SW 1271 (cell line): ENCODE results near the gene HIRA.

Source experiments
- DNase-seq, 2 experiments: peaks; one replicate each; lab custom pipeline; 2025; lab: John Stamatoyannopoulos, UW

Gene HIRA, protein sequence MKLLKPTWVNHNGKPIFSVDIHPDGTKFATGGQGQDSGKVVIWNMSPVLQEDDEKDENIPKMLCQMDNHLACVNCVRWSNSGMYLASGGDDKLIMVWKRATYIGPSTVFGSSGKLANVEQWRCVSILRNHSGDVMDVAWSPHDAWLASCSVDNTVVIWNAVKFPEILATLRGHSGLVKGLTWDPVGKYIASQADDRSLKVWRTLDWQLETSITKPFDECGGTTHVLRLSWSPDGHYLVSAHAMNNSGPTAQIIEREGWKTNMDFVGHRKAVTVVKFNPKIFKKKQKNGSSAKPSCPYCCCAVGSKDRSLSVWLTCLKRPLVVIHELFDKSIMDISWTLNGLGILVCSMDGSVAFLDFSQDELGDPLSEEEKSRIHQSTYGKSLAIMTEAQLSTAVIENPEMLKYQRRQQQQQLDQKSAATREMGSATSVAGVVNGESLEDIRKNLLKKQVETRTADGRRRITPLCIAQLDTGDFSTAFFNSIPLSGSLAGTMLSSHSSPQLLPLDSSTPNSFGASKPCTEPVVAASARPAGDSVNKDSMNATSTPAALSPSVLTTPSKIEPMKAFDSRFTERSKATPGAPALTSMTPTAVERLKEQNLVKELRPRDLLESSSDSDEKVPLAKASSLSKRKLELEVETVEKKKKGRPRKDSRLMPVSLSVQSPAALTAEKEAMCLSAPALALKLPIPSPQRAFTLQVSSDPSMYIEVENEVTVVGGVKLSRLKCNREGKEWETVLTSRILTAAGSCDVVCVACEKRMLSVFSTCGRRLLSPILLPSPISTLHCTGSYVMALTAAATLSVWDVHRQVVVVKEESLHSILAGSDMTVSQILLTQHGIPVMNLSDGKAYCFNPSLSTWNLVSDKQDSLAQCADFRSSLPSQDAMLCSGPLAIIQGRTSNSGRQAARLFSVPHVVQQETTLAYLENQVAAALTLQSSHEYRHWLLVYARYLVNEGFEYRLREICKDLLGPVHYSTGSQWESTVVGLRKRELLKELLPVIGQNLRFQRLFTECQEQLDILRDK

DNA sequence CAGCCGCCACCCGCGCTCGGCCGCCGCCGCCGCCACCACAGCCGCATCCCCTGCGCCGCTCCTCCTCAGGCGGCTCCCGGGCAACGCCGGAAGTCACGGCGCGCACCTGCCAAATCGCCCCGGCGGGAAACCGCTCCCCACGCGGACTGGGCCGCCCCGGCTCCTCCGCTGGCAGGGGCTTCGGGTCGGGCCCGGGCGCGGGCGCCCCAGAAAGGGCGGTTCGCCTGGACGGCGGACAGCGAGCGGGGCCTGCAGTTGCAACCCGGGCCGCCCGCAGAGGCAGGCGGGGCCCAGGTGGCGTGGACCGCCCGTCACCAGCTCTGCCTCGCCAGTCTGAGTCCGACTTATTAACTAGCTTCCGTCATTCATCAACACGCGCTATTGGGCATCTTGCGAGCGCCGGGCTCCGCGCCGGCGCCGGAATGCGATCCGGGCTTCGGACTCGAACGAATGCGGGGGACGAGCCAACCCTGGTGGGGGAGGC, at the start of gene HIRA:
Gene HIRA, minus strand, starts transcription at position 85 of the 484 bp plus-strand sequence. CDS start 257 bp downstream, outside the sequence.
- peak; percentile 8 to 45 for DNase-seq

DNA sequence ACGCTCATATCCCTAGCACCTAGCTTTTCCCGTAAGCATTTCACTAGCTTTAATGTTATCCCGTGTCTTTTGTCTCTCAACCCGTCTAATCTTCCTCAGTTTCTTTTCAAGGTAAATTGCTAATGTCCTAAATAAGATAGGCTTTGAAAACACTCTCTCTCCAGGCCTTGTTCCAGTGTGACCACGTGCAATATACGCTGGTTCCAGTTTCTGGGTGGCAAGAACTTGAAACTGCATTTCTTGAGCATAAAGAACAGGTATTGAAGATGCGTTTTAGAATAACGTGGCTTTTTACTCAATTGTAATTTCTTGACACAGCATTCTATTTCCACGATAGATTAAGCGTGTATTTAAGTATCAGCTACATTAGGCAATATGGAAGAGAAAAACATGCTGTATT, 49.3 kb upstream of the HIRA start:
- no peak for DNase-seq

DNA sequence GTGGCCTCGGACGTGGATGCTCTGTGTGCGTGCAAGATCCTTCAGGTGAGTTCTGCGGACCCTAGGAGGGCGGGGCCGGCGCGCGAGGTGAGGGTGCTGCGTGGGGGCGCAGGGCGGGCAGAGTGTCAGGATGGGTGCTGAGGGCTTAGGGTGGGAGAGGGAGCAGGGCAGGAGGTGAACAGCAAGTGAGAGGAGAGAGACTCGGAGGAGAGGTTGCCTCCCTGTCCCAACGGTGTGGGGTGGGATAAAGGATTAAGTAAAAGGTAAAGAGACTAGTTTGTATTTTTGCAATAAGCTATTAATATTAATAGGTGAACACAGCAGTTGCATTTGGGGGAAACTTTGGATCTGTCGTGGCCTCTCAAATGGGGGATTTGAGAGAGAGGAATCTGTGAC, 48.6 kb upstream of the HIRA start:
- no peak for DNase-seq

DNA sequence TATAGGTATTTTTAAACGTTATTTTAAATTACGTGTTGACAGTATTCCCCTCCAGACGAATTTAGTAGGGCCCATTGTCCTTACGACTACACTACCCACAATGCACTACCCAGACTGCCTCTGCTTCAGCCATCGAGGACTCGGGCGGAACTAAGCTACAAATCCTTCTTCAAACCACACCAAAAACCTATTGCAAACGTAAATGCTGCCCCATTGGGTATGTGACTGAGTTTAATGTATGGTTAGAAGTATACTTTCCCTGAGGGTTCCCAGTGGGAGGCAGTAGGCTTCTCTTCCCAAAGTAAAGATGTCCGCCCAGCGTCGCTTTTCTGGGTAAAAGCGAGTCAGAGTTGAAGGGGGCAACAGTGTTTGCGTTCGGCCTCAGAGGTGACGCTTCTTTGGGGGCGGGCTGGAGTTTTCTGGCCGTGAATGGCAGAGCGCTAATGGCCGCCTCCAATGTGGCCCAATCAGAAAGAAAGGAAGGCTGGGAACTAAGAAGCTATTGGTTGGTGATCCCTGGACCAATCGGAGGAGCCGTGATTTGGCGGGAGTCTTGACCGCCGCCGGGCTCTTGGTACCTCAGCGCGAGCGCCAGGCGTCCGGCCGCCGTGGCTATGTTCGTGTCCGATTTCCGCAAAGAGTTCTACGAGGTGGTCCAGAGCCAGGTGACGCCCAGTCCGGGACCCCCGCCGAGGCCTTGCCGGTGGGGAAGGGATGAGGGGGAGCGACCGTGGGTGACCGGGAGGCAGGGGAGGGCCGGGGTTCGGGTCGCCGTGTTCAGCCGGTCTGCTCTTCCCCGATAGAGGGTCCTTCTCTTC, 48.0 kb upstream of the HIRA start, which contains the start of gene CDC45:
Gene CDC45, plus strand, starts transcription at position 566 of the 818 bp plus-strand sequence. Its CDS starts 49 bp downstream, at position 615.
- peak; percentile 87 to 96 for DNase-seq

DNA sequence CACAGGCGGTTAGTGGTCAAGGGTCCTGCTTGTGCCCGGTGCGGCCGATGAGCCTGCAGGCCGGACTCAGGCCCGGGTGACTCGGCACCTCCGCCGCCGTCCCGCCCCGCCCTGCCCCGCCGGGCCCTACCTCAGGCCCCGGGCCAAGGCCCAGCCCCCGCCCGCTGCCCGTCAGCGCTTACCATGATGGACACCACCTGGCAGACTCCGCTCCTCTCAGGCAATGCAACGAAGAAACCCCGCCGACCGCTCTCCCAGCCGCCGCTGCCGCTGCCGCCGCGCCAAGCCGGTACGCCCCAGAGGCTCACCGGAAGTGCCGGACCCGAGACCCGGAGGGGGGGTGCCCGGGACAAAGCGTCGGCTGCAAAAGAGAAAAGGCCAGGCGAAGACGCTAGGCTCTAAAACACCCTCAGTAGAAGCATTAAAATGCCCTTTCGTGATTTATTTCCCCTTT, 47.4 kb upstream of the HIRA start, which contains the start of gene UFD1:
Gene UFD1, minus strand, starts transcription at position 293 of the 454 bp plus-strand sequence. Its CDS starts 108 bp downstream, at position 185.
- DNase-seq = peak in 1 of 2 experiments; percentile 82

DNA sequence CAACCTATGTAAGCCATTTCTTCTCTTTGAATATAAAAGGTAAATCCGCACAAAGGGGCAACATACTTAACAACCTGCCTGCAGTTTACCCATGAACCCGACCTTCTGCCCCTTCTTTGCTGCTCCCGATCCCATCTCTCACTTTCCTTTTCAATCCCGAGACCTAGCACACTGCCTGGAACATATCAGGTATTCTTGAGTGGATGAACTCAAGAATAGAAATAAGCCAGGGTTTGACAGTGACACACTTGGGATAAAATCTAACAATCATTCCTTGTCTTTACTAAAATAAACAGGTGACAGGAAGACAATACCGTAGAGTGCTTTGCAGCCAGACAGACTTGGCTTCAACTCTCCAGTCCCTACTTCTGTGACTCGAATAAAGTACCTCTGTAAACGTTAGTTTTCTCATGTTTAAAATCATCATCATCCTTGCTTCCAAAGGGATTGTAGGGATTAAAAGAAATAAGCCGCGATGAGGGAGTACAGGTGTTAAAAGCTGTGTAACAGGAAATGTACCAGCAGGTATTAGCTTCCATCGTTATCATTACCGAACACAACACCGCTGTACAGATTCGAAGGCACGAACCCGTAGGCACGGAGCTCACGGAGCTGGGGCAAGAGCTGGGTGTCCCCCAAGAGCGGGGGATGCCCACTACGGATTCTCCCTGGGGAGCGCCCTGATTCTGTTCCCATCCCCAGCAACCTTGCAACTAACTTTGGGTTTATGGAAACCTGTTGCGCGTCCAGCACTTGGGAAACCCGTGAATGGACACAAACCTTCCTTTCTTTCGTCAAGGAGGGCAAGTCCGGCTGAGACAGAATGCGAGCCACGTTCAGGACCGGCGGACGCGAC, 46.7 kb upstream of the HIRA start:
- no peak for DNase-seq

DNA sequence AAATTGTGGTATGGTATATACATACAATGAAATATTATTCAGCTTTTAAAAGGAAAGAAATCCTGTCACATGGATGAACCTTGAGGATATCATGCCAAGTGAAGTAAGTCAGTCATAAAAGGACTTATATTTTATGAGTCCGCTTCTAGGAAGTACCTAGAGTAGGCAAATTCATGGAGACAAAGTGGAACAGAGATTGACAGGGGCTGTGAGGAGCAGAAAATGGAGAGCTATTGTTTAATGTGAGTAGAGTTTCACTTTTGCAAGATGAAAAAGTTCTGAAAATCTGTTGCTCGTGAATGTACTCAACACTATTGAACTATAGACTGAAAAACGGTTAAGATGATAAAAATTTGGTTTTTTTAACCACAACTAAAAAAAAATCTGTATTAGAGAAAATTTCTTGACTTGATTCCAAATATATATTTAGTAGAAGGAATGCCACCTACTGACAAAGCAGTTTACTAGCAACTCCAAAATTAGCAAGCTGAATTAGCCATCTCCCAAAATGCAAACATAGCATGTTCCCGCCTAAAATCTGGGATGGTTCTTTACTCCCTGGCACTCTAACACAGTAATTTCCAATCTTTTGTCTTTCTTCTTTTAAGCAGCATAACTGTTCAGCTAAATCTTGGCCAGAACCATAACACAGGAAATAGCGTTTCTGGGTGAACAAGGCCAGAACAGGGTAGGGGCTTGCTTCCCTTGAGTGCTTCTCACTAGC, 46.0 kb upstream of the HIRA start:
- DNase-seq = no peak

DNA sequence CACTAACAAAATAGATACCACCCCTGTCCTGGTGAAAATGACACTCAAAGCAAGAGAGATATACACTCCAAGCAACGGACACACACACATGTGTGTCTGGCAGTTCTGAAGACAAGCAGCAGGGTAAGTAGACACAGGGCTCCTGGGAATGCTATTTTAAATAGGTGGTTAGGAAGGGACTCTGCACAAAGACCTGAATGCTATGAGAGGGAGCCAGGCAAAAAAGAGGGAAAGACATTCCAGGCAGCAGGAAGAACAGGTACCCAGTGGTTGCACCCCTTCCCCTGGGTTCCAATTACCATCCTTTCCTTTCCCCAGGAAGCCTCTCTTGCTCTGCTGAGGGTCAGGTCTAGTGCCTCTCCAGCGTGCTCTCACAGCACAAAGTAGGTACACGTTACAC, 44.5 kb upstream of the HIRA start:
- no peak for DNase-seq

DNA sequence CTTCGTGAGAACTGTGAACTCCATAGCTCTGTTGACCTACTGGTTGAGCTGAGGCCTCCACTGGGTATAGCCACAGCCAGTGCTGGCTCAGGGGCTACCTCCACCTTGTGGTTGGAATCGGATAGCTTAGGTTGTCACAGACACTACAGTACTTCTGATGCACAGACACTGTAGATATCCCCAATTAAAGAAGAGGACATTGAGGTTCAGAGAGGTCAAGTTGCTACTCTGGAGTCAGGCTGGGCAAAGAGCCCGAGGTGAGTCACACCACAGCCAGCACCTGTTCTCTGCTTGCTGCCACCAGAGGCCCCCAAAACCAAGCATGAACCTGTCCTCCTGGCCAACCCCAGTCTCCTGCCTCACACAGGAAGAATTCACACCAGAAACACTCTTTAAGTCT, 42.0 kb upstream of the HIRA start:
- no peak for DNase-seq

DNA sequence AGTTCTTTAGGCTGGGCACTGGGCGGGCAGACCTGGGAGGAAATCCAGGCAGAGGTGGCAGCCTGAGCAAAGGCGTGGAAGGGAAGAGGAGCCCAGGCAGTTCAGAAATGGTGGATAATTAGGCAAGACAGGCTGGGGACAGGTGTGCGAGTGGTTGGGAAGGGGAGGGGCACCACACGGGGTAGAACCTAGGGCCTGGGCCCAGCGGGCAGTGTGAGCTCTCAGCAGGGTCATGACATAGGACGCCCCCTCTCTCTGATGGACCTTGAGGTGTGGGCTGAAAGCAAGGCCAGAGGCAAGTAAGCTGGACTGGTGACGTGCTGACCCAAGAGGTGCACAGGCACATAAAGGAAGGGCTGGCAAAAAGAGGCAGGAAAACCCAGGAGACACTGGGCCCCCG, 40.7 kb upstream of the HIRA start:
- DNase-seq = no peak

DNA sequence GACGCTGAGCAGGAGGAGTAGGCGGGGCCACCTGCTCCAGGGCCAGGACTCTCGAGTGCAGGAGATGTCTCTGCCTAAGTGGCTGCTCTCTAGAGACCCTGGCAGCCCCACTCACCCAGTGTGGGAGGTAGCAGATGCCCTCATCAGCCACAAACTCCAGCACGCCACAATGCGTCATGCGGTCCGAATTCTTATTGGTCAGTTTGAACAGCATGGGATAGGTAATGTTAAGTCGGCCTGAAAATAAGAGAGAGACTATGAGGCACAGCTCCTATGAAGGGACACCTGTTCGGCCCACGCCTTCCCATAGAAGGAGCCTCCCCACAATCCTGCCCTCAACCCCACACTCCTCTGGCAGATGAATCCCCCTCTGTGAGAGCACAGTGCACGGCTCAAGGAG, 40.0 kb upstream of the HIRA start:
- no peak for DNase-seq

DNA sequence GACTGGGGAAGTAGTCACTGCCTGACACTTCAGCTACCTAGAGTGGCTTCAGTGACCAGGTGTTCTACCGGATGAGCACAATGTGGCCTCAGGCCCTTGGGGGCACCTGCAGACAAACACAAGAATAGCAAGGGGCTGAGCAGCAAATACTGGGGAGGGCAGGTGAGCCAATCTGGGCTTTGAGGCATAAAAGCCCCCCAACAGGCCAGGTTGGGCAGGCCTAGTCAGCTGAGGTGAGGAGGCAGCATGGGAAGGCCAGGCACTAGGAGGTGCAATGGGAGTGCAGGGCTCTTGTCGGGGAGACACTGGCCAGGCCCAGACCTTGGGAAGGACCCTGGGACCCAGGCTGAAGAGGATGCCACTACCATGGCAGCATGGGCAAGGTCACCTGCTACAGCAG, 38.5 kb upstream of the HIRA start:
- DNase-seq = no peak

DNA sequence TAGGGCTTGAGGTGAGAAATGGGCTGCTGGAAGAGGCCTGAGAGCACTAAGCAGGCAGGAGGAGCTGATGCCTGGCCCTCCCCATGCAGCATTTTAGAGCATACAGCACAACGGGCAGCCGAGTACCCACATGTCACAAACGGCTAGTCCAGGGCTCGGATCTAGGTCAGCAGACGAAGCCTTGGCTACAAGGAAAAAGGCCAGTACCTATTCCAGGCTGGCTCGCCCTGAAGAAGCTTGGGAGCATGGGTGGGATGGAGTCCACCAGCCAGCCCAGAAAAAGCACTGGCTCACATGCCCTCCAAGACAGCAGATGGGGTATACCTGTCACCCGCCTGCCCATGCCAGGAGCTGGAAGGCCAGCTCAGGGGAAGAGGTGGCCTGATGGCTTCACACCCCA, 37.9 kb upstream of the HIRA start:
- DNase-seq = no peak

DNA sequence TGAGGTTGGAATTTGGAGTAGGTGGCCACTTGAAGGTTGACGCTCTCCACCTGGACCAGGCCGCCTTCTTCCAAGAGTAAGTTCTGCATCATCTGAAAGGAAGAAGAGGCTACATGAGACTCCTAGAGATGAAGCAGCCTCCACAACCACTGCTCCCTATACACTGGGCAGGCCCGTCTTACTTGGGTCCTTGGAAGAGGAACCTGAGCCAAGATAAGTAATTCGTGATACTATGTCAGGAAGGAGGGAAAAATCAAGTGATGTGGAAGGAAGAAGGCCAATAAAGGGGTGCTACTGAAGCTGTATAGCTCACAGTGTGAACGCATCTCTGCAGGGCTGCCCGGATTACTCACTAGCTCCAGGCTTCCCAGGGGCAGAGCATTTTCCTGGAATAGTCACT, 36.4 kb upstream of the HIRA start:
- DNase-seq = no peak

DNA sequence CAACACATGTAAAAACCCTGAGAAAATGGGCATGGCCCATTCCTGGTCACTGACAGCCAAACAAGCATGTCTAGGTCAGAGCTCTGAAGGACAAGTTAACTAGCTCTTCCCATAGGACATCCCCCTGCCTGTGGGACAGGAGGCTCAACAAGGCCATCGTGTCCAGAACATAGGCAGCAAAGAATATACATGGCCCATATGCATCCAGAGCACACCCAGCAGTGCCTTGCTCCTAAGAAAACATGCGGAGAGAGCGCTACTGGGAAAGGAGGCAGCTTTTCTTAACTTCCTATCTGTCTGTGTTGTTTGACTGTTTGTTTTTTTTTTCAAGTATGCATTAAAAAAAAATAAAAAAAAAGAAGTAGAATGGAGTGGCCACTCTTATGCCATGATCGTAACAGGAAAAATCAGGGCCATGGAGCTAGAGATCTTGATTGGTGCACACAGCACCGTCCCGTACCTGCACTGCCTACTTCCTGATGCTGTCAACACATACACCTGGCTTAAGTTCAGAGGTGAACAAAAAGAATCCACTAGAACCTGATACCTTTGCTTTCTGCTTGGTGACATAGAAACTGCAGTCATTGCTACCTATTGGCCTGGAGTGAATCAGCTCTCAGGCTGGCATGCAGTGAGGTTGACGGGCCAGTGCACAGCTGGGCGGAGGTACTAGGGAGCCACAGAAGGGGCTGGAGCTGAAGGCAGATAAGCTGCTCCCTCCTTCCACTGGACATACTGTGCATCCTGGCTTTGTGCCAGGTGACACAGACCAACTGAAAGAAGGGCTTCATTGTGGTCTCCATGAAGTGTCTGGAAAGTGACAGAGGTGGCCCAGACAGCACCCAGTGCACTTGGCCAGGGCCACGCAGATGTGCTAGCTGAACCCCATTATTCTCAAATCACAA, 35.6 kb upstream of the HIRA start:
- no peak for DNase-seq

DNA sequence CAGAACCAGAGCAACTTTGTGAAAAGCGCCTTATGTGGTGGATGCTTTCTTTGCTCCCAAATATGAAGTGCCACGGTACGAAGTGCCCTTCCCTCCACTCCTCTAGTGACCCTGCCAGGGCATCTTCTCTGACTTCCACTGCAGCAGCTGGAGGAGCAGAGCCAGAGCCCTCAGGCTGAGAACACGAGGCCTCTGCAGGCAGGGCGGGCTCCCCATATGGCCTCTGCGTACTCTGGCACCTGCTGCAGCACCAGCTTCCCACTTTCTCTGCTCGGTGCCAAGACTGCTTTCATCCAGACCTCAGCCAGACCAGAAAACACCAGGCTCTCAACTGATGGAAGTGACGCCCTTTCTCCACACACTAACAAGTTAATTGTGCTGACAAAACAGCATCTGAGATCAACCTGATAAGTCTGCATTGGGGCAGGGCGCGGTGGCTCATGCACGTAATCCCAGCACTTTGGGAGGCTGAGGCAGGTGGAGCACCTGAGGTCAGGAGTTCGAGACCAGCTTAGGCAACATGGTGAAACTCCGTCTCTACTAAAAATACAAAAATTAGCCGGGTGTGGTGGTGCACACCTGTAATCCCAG, 34.7 kb upstream of the HIRA start:
- no peak for DNase-seq

DNA sequence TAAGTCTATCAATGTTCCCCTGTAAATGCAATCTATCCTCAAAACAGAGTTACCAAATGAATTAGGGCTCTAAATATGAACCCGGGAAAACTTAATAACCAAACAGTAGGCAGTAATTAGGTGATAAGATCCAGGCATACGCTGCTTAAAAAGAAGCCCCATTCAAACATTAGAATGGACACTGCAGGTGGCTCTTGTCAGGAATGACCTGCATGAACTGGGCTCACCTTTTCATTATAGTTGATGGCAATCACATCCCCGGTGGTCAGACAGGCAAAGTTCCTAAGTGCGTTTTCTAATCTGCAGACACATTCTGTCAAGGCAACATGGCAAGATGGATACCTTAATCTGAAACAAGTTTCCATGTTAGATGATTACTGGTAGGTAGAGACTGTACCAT, 33.4 kb upstream of the HIRA start:
- no peak for DNase-seq

DNA sequence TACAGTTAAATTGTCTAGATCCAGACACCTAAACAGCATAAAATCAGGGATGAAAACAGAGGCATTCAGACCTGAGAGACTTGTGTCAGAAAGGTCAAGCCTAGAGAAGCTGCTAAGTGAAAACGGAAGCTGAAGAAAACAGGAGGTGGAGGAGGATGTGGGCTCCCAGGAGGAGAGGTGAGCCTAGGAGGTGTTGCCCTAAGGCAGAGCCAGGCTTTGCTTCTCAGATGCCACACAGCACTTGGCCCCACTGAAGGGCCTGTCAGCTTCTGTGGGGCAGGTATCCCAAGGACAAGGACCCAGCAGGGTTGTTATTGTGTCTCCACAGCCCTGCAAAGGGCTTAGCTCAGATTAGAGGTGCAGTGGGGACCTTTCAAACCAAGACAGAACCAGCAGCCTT, 33.0 kb upstream of the HIRA start:
- no peak for DNase-seq
